ENCODE results near the gene GOLIM4. TPM values are rescaled to one million over a fixed set of nuclear protein-coding genes. Genes with fewer than 3 reads are reported as not detected.
A peak's percentile ranks its signal among the peaks of the same experiment; 100 is the strongest.

Gene GOLIM4
- total RNA-seq, 1 experiment from 2014 or later: 19.7 TPM

GRCh38 chr3:168112894-168113293 lies 17.2 kb upstream of the GOLIM4 start:
- DNase-seq: no peak
- Histone ChIP-seq H3K36me3 (no peaks in the 10 kb centered on the region), H3K4me3 (no peak overlapping the region), H3K9me3 (no peaks in the 10 kb centered on the region), H3K27me3 (no peaks in the 10 kb centered on the region)

- Histone ChIP-seq H3K4me3 (no peak overlapping the region), H3K36me3 (no peaks in the 10 kb centered on the region), H3K27me3 (no peaks in the 10 kb centered on the region), H3K9me3 (0 out of 2 replicates have a peak, but pooled peaks cover 2% of the 10 kb centered on the region)
- DNase-seq: no peak
These were observed 8.6 kb upstream of the GOLIM4 start for GRCh38 chr3:168104361-168104760.

- H3K4me3 ChIP-seq: no peak overlapping the region
- H3K9me3 ChIP-seq: 0 out of 2 replicates have a peak, but pooled peaks cover 2% of the 10 kb centered on the region
- no peaks in the 10 kb centered on the region for H3K36me3 ChIP-seq
- DNase-seq: no peak
- H3K27me3 ChIP-seq: no peaks in the 10 kb centered on the region
These were observed 7.1 kb upstream of the GOLIM4 start for GRCh38 chr3:168102735-168103410.

- H3K27me3 ChIP-seq: no peaks in the 10 kb centered on the region
- H3K4me3 ChIP-seq: no peak overlapping the region
- DNase-seq: no peak
These were observed 5.2 kb upstream of the GOLIM4 start for GRCh38 chr3:168100777-168101492.

GRCh38 chr3:168097381-168097780 lies 1.7 kb upstream of the GOLIM4 start:
- no peak for DNase-seq
- Histone ChIP-seq H3K4me3 (no peak overlapping the region), H3K27me3 (no peaks in the 10 kb centered on the region), H3K9me3 (no peaks in the 10 kb centered on the region), H3K36me3 (no peaks in the 10 kb centered on the region; the same call in 1 of the 2 replicates)

More at GRCh38 chr3:168100777-168101492, 5.2 kb upstream of the GOLIM4 start:
- Histone ChIP-seq H3K9me3 (no peaks in the 10 kb centered on the region), H3K36me3 (no peaks in the 10 kb centered on the region)

GRCh38 chr3:168096210-168096652 lies 507 bp upstream of the GOLIM4 start:
- DNase-seq: peak; percentile 93
- Histone ChIP-seq H3K27me3 (no peaks in the 10 kb centered on the region), H3K4me3 (peak overlapping the region; percentile 69), H3K9me3 (no peaks in the 10 kb centered on the region), H3K36me3 (no peaks in the 10 kb centered on the region; the same call in 1 of the 2 replicates)

- peak; percentile 87 for DNase-seq
These were observed 680 bp downstream of the GOLIM4 start for GRCh38 chr3:168094877-168095610.

GRCh38 chr3:168094580-168094876 lies 1.2 kb downstream of the GOLIM4 start:
- no peaks in the 10 kb centered on the region; the same call in 1 of the 2 replicates for H3K36me3 ChIP-seq
- H3K9me3 ChIP-seq: no peaks in the 10 kb centered on the region
- no peak for DNase-seq

More at GRCh38 chr3:168094877-168095610, 680 bp downstream of the GOLIM4 start:
- Histone ChIP-seq H3K27me3 (no peaks in the 10 kb centered on the region), H3K4me3 (peak overlapping the region; percentile 69), H3K36me3 (no peaks in the 10 kb centered on the region; the same call in 1 of the 2 replicates), H3K9me3 (no peaks in the 10 kb centered on the region)

GRCh38 chr3:168093790-168094189 lies 1.9 kb downstream of the GOLIM4 start:
- no peaks in the 10 kb centered on the region; the same call in 1 of the 2 replicates for H3K36me3 ChIP-seq
- H3K27me3 ChIP-seq: no peaks in the 10 kb centered on the region
- no peaks in the 10 kb centered on the region for H3K9me3 ChIP-seq
- no peak for DNase-seq
- peak overlapping the region; percentile 69 for H3K4me3 ChIP-seq

More at GRCh38 chr3:168094580-168094876, 1.2 kb downstream of the GOLIM4 start:
- no peaks in the 10 kb centered on the region for H3K27me3 ChIP-seq
- H3K4me3 ChIP-seq: peak overlapping the region; percentile 69

GRCh38 chr3:168093229-168093628 lies 2.5 kb downstream of the GOLIM4 start:
- DNase-seq: no peak
- no peaks in the 10 kb centered on the region; the same call in 1 of the 2 replicates for H3K36me3 ChIP-seq
- no peaks in the 10 kb centered on the region for H3K27me3 ChIP-seq
- no peaks in the 10 kb centered on the region for H3K9me3 ChIP-seq
- H3K4me3 ChIP-seq: peak overlapping the region; percentile 69

GRCh38 chr3:168091941-168092340 lies 3.8 kb downstream of the GOLIM4 start:
- H3K27me3 ChIP-seq: no peaks in the 10 kb centered on the region
- no peak overlapping the region; the same call in 1 of the 2 replicates for H3K4me3 ChIP-seq
- H3K9me3 ChIP-seq: no peaks in the 10 kb centered on the region
- no peaks in the 10 kb centered on the region; the same call in 1 of the 2 replicates for H3K36me3 ChIP-seq
- no peak for DNase-seq

GRCh38 chr3:168091302-168091858 lies 4.3 kb downstream of the GOLIM4 start:
- H3K4me3 ChIP-seq: no peak overlapping the region
- DNase-seq: no peak
- no peaks in the 10 kb centered on the region; the same call in 1 of the 2 replicates for H3K36me3 ChIP-seq
- H3K9me3 ChIP-seq: no peaks in the 10 kb centered on the region
- H3K27me3 ChIP-seq: no peaks in the 10 kb centered on the region

- Histone ChIP-seq H3K27me3 (no peaks in the 10 kb centered on the region), H3K4me3 (no peak overlapping the region), H3K36me3 (no peaks in the 10 kb centered on the region; the same call in 1 of the 2 replicates), H3K9me3 (no peaks in the 10 kb centered on the region)
- no peak for DNase-seq
These were observed 5.2 kb downstream of the GOLIM4 start for GRCh38 chr3:168090306-168091085.

GRCh38 chr3:168089179-168089771 lies 6.4 kb downstream of the GOLIM4 start:
- Histone ChIP-seq H3K36me3 (no peaks in the 10 kb centered on the region; the same call in 1 of the 2 replicates), H3K9me3 (no peaks in the 10 kb centered on the region), H3K27me3 (no peaks in the 10 kb centered on the region), H3K4me3 (no peak overlapping the region)
- no peak for DNase-seq

GRCh38 chr3:168088106-168088720 lies 7.5 kb downstream of the GOLIM4 start:
- no peaks in the 10 kb centered on the region for H3K27me3 ChIP-seq
- no peaks in the 10 kb centered on the region for H3K9me3 ChIP-seq
- peak; percentile 23 for DNase-seq
- no peaks in the 10 kb centered on the region; the same call in 1 of the 2 replicates for H3K36me3 ChIP-seq
- no peak overlapping the region for H3K4me3 ChIP-seq

All from MG63 (cell line).